Measurements from ENCODE around the gene PSMC1.

DNA sequence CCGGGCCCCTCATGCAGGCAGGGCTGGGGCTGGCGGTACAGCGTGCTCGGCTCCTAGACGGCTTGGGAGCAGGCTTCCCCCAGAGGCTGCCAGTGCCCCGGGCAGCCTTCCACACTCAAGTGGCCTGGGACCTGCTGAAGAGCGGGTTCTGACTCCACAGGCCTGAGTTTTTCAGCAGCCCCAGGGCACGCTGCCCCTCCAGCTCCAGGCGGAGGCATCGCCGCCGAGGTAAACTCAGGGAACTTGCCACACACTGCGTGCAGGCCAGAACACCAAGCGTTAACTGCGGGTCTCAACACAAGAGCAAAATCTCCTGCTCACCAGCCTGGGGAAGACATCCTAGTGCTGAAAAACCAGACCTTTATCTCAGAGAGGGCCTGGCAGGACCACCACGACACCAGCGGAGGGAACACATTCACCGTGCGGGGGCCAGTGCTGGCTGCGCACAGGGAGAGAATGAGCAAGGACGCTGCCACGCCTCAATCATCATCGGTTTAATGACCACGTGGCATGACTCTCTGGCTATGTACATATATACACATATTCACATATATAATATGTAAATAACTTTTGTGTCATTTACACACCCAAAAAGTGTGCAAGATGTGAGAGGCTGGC lies 21.3 kb downstream of the PSMC1 start:
- TF ChIP-seq, protein P1, sequence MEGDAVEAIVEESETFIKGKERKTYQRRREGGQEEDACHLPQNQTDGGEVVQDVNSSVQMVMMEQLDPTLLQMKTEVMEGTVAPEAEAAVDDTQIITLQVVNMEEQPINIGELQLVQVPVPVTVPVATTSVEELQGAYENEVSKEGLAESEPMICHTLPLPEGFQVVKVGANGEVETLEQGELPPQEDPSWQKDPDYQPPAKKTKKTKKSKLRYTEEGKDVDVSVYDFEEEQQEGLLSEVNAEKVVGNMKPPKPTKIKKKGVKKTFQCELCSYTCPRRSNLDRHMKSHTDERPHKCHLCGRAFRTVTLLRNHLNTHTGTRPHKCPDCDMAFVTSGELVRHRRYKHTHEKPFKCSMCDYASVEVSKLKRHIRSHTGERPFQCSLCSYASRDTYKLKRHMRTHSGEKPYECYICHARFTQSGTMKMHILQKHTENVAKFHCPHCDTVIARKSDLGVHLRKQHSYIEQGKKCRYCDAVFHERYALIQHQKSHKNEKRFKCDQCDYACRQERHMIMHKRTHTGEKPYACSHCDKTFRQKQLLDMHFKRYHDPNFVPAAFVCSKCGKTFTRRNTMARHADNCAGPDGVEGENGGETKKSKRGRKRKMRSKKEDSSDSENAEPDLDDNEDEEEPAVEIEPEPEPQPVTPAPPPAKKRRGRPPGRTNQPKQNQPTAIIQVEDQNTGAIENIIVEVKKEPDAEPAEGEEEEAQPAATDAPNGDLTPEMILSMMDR (IDR thresholded peaks at IDR 0.05; ENCODE audit: poor library complexity, severe bottlenecking): no peak
- TF ChIP-seq RAD21 (conservative IDR thresholded peaks at IDR 0.05) (no peak), POLR2AphosphoS5 (IDR thresholded peaks at IDR 0.05) (no peak), EZH2 (IDR thresholded peaks at IDR 0.05; ENCODE audit: borderline replicate concordance, insufficient read depth, low read length, poor library complexity, severe bottlenecking) (no peak), EP300 (conservative IDR thresholded peaks at IDR 0.05; ENCODE audit: poor library complexity, severe bottlenecking) (no peak), TAF1 (IDR thresholded peaks at IDR 0.05; ENCODE audit: low read depth) (no peak), MXI1 (conservative IDR thresholded peaks at IDR 0.05; ENCODE audit: poor library complexity, severe bottlenecking) (no peak)
- TF ChIP-seq, protein P2, sequence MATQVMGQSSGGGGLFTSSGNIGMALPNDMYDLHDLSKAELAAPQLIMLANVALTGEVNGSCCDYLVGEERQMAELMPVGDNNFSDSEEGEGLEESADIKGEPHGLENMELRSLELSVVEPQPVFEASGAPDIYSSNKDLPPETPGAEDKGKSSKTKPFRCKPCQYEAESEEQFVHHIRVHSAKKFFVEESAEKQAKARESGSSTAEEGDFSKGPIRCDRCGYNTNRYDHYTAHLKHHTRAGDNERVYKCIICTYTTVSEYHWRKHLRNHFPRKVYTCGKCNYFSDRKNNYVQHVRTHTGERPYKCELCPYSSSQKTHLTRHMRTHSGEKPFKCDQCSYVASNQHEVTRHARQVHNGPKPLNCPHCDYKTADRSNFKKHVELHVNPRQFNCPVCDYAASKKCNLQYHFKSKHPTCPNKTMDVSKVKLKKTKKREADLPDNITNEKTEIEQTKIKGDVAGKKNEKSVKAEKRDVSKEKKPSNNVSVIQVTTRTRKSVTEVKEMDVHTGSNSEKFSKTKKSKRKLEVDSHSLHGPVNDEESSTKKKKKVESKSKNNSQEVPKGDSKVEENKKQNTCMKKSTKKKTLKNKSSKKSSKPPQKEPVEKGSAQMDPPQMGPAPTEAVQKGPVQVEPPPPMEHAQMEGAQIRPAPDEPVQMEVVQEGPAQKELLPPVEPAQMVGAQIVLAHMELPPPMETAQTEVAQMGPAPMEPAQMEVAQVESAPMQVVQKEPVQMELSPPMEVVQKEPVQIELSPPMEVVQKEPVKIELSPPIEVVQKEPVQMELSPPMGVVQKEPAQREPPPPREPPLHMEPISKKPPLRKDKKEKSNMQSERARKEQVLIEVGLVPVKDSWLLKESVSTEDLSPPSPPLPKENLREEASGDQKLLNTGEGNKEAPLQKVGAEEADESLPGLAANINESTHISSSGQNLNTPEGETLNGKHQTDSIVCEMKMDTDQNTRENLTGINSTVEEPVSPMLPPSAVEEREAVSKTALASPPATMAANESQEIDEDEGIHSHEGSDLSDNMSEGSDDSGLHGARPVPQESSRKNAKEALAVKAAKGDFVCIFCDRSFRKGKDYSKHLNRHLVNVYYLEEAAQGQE (IDR thresholded peaks at IDR 0.05; ENCODE audit: borderline replicate concordance): no peak
